Stimulated activated CD8-positive, alpha-beta memory T cell treated with anti-CD3 and anti-CD28 coated beads, Interleukin-4, amount 100 ng/mL, for 4 hours (primary cell): ENCODE data around the gene IRF2.
A peak's percentile ranks its signal among the peaks of the same experiment; 100 is the strongest.

ENCODE experiments used
- DNase-seq, 2 donors: peaks; one replicate each; pipeline ENCODE4 v3.0.0-alpha.2; 2020; ENCODE audit warnings: low read depth in 2 of 2, low spot score in 1 of 2

IRF2 gene

DNA sequence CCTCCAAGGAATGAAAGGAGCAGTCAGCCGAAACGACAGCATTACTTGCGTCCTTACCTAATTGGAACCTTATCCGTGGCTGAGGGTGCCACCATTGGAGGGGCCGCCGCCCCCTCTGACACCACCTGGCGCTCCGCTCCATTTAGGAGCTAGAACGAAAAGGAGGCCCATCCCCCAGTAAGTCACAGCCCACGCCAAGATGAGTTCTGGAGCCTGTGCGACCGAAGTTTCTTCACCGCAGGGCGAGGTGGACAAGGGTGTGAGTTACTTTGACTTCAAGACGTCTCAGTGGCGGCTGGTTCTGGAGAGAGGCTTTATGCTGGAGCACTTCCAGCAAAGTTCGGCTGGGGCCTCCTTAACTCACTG, 729 bp upstream of the IRF2 start:
- DNase-seq: peak; percentile 37 to 38

DNA sequence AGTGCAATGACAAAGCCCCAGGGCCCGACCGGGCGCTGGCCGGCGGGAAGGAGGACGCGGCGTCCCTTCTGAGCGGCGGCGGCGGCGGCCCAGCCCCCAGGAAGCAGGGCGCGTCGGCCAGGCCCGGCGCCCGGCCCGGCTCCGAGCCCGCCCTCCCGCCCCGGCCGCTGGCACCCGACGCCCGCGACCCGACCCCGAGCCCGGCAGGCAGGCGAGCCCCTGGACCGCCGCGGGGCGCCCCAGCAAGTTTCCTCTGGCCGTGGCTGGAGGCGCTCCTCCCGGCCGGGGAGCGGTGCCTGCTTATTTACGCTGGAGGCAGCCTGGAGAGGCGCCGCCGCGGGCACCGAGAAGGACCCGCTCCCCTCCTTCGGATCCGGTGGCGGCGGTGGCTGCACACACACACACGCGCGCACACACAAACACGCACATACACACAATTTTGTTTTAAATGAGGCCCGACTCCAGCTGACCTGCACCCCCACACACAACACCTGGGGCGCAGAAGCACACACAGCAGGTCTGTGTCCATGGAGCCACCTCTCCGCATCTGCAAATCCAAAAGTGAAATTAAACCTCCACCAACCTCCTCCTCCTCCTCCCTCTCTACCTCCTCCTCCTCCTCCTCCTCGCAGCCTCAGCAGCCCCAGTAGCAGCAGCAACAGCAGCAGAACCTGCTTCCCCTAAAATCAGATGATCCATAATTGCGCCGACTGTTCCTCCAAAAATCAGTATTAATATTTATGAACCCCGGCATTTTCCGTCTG, 669 bp downstream of the IRF2 start:
- DNase-seq: peak in 1 of 2 donors; percentile 7

- DNase-seq: peak in 1 of 2 donors; percentile 8
Observed at GRCh38 chr4:184472614-184473498, 1.5 kb downstream of the IRF2 start.

DNA sequence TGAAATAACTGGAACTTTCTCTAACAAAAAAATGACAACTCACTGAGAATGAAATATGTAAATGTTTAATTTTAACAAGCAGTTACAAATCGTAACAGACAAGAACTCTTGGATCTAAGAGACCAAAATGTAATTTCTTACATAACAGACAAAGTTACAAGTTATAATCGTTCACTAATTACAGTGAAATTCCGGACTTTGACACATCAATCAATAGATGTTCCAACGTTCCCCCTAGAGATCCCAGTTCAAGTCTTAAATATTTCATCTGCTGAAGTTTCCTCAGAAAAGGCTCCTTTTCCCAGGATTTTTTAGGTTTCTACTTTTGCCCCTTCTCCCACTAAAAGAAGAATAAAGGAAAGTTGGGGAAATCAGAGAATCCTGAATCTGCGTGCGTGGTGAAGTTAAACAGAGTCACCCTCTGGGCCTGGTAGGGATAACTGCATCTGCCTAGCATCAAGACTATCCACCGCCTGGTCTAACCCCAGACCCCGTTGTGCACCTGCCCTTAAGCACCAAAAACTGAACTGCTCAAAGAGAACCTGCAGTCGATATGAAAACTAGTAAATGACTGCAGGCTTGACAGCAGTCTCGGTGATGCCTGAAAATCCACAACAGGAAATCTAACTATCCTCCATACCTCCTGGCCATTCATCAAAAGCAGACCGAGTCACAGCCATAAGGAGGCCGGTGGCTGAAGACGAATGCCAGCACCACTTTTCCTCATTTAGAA, 2.3 kb downstream of the IRF2 start:
- DNase-seq: no peak

DNA sequence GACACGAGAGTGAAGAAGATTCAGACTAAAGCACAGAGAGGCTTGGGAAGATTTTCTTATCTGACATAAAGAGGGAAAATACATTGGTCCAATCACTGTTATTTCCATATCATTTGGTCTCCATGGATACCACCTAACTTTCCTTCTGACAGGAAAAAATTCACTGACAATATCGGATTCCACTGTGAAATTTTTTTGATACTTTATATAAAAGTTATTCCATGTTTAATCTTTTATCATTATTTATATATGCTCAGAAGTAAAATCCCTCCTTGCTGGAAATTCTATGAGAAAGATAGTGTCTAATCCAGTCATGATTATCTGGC, 3.6 kb downstream of the IRF2 start:
- DNase-seq: no peak

DNA sequence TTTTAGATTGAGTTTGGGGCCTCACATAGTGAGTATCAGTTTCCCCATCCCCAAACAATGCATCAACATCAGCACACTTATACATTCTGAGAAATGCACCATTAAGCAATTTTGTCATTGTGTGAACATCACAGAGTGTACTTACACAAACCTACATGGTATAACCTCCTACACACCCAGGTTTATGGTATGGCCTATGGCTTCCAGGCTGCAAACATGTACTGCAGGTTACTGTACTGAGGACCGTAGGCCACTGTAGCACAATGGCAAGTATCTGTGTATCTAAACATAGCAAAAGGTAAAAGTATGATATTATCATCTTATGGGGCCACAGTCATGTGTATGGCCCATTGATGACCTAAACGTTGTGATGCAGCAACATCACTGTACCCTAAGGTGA, 7.7 kb downstream of the IRF2 start:
- no peak for DNase-seq

- DNase-seq: no peak
Observed at GRCh38 chr4:184464759-184465454, 9.4 kb downstream of the IRF2 start.

DNA sequence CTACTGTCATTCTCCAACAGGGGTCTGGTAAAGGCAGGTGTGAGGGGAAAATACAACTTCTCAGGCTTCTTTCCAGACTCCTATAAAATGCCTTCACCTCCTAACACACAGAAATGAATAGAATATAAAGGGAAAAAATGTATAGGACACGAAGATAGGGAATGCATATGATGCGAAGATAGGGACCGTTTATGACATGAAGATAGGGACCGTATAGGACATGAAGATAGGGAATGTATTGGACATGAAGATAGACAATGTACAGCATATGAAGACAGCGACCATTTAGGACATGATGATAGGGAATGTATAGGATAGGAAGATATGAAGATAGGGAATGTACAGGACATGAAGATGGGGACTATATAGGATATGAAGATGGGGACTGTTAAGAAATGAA, 10.5 kb downstream of the IRF2 start:
- no peak for DNase-seq

DNA sequence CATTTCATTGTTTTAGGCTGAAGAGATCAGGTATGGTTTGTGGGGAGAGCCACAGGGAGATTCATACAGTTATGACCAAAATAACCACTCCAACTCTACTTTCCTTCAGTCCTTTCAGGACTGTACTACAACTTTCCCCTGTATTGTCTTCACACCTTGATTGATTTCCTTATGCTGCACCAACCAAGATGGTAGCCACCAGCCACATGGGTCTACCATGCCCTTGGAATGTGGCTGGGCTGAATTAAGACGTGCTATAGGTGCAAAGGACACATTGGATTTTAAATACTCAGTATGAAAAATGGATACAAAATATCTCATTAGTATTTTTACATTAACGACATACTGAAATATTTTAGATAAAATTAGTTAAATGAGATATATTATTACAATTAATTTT, 11.2 kb downstream of the IRF2 start:
- no peak for DNase-seq

DNA sequence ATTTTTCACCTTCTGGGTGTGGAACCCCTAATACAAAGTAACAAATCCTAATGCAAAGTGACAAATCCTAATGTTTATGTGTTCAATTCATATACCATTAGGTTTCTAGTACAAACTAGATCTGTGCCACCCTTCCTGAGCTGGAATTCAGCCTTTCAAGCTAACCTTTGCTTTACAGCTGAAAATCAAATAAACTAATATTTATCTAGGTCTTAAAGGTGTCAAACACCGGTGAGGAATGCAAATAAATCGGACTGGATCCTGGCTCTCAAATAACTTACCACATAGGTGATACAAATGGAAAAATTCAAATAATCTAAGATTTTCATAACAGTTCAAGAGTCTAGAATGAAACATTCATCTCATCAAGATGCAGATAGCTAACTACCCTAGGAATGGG, 11.6 kb downstream of the IRF2 start:
- no peak for DNase-seq

GRCh38 chr4:184461711-184462441, 12.5 kb downstream of the IRF2 start:
- DNase-seq: no peak

DNA sequence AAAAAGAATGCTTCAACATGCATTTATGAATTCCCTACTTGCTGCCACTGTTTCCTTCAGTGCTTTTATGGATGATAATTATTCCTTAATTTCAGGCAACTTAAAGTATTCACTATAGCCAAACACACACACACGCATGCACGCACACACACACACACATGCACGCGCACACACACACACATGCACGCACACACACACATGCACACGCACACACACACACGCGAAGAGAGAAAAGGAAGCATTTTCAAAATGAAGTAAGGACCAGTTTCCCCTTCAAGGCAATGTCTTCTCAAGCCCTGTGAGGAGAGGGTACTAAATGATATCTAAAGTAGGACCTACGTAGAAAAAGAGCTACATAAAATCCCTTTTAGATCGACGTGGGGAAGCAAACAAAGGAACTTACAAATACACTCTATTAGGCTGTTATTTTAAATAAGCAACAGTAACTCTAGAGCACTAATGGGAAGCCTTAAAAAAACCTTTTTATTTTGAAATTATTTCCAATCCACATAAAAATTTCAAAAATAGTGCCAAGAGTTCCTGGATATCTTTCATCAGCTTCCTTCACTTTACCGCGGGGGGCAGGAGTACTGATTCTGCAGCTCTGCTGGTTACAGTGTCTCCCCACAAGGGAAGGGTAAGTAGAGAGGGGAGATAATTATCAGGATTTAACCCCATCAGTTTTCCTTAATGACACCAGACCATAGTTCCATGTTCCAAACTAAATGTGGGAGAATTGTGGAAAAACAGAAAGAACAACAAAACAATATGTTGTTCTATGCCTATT, 13.7 kb downstream of the IRF2 start:
- DNase-seq: no peak

DNA sequence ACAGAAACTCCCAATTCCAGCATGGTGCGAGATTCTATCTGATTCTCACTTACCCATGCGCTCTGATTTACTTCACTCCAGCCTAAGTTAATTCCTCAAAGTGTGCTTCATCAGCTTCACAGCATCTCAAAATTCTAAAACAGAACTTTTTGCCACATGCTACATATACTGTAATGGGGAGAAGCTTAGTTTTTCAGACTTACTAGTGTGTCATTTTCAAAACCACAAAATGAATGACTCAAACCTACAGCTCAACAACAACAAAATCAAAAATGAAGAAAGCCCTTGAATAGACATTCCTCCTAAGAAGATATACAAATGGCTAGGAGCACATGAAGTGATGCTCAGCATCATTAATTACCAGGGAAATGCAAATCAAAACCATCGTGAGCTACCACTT, 14.9 kb downstream of the IRF2 start:
- no peak for DNase-seq

DNA sequence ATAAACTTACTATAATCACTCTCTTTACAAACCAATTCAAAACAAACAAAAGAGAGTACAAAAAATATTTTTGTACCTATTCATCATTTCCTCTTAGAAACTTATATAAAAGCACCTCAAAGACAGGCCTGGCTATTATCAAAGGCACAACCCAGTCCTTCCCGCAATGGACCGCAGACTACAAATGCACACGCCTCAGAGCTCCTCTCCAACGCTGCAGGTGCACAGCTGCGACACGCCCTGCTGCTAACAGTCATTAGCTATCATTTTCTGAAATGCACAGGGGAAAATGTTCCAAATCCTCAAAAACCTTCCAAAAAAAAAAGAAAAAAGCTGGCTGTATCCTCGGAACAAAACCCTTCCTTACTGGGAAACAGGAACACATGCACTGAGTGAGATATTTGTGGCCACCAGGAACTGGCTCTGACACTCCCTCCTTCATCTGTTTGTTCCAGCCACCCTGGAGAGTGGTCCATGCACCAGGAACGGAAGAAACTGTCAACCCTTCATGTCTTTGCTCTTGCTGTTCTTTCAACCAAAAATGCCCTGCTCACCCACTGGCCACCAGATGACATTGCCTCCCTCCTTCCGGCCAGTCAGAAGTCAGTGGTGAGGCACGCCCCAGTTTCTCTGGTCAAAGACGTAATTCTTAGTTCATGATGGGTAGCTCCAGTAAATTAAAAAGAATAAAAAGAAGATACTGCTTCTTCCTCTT, 16.7 kb downstream of the IRF2 start:
- no peak for DNase-seq

- DNase-seq: no peak
Observed at GRCh38 chr4:184456337-184456736, 18.0 kb downstream of the IRF2 start.

GRCh38 chr4:184455299-184455698, 19.1 kb downstream of the IRF2 start:
- no peak for DNase-seq

DNA sequence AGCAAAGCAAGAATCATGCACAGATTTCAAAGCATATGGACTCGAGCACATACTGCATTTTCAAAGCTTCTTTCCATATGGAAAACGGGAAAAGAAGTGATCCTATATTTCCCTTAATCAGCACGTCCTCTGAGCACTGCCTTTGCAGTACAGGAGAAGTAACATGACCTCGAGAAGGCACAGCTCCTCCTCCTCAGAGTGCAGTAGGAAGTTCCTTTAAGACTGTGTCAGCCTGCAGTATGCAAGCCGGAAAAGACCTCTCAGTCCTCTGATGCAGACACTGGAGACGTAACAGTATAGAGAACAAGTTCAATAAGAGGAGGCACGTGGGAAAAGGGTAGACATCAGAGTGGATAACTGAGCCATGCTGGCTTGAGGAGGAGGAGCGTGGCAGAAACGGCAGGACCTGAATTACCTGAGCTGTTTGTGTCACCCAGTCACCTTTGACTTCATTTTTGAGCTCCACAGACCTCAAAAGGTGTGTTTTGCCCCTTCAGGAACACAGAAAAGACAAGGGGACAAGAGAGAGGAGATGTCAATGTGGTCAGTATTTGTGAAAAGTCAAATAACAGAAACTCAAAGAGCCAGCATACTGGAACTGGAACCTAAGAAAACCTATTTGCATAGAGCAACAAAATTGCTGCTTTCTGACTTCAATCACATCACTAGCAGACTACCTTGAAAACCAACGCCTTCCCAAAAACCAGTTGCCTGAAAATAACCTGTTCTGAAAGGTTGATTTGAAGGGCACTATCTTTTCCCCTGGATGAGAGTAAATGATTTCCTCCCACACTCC, 20.8 kb downstream of the IRF2 start:
- DNase-seq: no peak

- no peak for DNase-seq
Observed at GRCh38 chr4:184452740-184453139, 21.6 kb downstream of the IRF2 start.
